H1 (cell line): ENCODE results near the gene ERP29. TPM values are rescaled to one million over a fixed set of nuclear protein-coding genes. Genes with fewer than 3 reads are reported as not detected.

Experiments used
- CTCF ChIP-seq, 3 experiments: IDR thresholded peaks; 1 replicate in 2 of 3; 2 replicates in 1 of 3; pipeline versions ENCODE4 v1.5.1 to v1.6.1; 2011; ENCODE audit warnings: low read length in 3 of 3, mild to moderate bottlenecking in 3 of 3, inconsistent platforms in 2 of 3, low read depth in 1 of 3, moderate library complexity in 1 of 3; ENCODE audit not compliant: insufficient read depth in 1 of 3; ENCODE audit errors: control extremely low read depth in 1 of 3
- SUZ12 ChIP-seq: fragments of 200-600 bp; sonication (generic); IDR thresholded peaks from 2 replicates; pipeline ENCODE4 v1.6.1; 2012; ENCODE audit warnings: mild to moderate bottlenecking, inconsistent platforms, low read length, moderate library complexity, mixed read lengths
- ZNF274 ChIP-seq: IDR thresholded peaks from 2 replicates; pipeline ENCODE4 v1.7.0; 2012; ENCODE audit warnings: low read length, borderline replicate concordance; ENCODE audit errors: extremely low read depth
- polyA plus RNA-seq, 7 experiments: library from polyadenylated mRNA; depleted of rRNA in 3 of 7; stranded (reverse) in 5 of 7; unstranded in 2 of 7; fragments of >200 nt in 5 of 7; fragments of 200-250 nt in 2 of 7; gene quantifications; 1 replicate in 5 of 7; 2 replicates in 1 of 7; 4 replicates in 1 of 7; pipeline versions ENCODE4 v1.2.1 to v1.2.3, GENCODE V29; 2011 to 2013; ENCODE audit warnings: missing spikeins in 2 of 7, mixed read lengths in 2 of 7
- total RNA-seq: library from RNA; stranded (reverse); fragmentation: NEBNext Ultra II Directional; extraction: Animal tissue kit (Norgen Biotek cat#: 25700); gene quantifications from 2 replicates; pipeline ENCODE4 v1.2.1, GENCODE V29; 2021

The ERP29 gene
- total and polyA plus RNA-seq, 2 of the 8 experiments (the other 6 are each of a cell fraction or from before 2014, with no cell fraction given): 88.7 to 171 TPM

GRCh38 chr12:112035219-112035785, 22.1 kb downstream of the ERP29 start (continued):
- TF ChIP-seq CTCF (IDR thresholded peaks at IDR 0.05; ENCODE audit: control extremely low read depth in 1 of 3, insufficient read depth in 1 of 3, low read depth in 1 of 3, low read length in 3 of 3): no peak
- no peak for TF ChIP-seq SUZ12
- no peak for TF ChIP-seq ZNF274
- TF ChIP-seq, all 59 proteins: peak for 0
